ENCODE data around the gene NACC2. TPM values are rescaled to one million over a fixed set of nuclear protein-coding genes. Genes with fewer than 3 reads are reported as not detected.

Gene NACC2
- polyA plus RNA-seq, 1 donor (not counting 4 experiments of a cell fraction or from before 2014, with no cell fraction given) = 4.6 TPM

GRCh38 chr9:136058801-136059302 is 36.2 kb downstream of the NACC2 start:
- dilution Hi-C loops (cut with MboI; ENCODE audit: extremely low pct_ligation_motif_present, low sequenced_read_pairs) = no loop called here
- no peak overlapping the region for H3K9ac ChIP-seq (ENCODE audit: control insufficient read depth, extremely low read depth, insufficient read depth, low read length)
- no peak for FAIRE-seq
- no peak overlapping the region for H3K4me3 ChIP-seq (ENCODE audit: control insufficient read depth in 2 of 3, extremely low read depth in 1 of 3, insufficient read depth in 2 of 3, low read depth in 1 of 3, low read length in 3 of 3)
- no peak for DNase-seq (ENCODE audit: low read depth, low spot score)
- H3K27me3 ChIP-seq (ENCODE audit: control insufficient read depth, extremely low read depth, insufficient read depth, low read length) = no peaks in the 10 kb centered on the region
- no peaks in the 10 kb centered on the region for H3K9me1 ChIP-seq (ENCODE audit: control insufficient read depth, extremely low read depth, insufficient read depth, low read length)
- H3K4me2 ChIP-seq (ENCODE audit: control insufficient read depth, extremely low read depth, insufficient read depth, low read depth, low read length) = no peak overlapping the region
- H3K79me2 ChIP-seq (ENCODE audit: control insufficient read depth, insufficient read depth, low read length) = peaks cover 61% of the 10 kb centered on the region
- H2AFZ ChIP-seq (ENCODE audit: control insufficient read depth, low read length) = no peak overlapping the region
- peaks cover 21% of the 10 kb centered on the region for H4K20me1 ChIP-seq (ENCODE audit: control insufficient read depth, extremely low read depth, insufficient read depth, low read length)
- H3K9me3 ChIP-seq (ENCODE audit: control insufficient read depth, low read depth, low read length) = no peaks in the 10 kb centered on the region
- TF ChIP-seq EZH2 (IDR thresholded peaks at IDR 0.05; ENCODE audit: low read length) = no peak
- TF ChIP-seq, protein P1, sequence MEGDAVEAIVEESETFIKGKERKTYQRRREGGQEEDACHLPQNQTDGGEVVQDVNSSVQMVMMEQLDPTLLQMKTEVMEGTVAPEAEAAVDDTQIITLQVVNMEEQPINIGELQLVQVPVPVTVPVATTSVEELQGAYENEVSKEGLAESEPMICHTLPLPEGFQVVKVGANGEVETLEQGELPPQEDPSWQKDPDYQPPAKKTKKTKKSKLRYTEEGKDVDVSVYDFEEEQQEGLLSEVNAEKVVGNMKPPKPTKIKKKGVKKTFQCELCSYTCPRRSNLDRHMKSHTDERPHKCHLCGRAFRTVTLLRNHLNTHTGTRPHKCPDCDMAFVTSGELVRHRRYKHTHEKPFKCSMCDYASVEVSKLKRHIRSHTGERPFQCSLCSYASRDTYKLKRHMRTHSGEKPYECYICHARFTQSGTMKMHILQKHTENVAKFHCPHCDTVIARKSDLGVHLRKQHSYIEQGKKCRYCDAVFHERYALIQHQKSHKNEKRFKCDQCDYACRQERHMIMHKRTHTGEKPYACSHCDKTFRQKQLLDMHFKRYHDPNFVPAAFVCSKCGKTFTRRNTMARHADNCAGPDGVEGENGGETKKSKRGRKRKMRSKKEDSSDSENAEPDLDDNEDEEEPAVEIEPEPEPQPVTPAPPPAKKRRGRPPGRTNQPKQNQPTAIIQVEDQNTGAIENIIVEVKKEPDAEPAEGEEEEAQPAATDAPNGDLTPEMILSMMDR (optimal IDR thresholded peaks at IDR 0.05 in 1 of 3, IDR thresholded peaks at IDR 0.05 in 1 of 3, conservative IDR thresholded peaks at IDR 0.05 in 1 of 3; ENCODE audit: extremely low read depth in 1 of 3, insufficient read depth in 2 of 3, low read length in 3 of 3) = no peak
- H3K27ac ChIP-seq (ENCODE audit: control insufficient read depth, insufficient read depth, low read length) = no peak overlapping the region
- peaks cover 4% of the 10 kb centered on the region for H3K4me1 ChIP-seq (ENCODE audit: control insufficient read depth, extremely low read depth, insufficient read depth, low read length)
- peaks cover 5 to 6% of the 10 kb centered on the region in 2 experiments for H3K36me3 ChIP-seq (ENCODE audit: control insufficient read depth in 2 of 2, extremely low read depth in 1 of 2, insufficient read depth in 2 of 2, low read length in 2 of 2)

DNA sequence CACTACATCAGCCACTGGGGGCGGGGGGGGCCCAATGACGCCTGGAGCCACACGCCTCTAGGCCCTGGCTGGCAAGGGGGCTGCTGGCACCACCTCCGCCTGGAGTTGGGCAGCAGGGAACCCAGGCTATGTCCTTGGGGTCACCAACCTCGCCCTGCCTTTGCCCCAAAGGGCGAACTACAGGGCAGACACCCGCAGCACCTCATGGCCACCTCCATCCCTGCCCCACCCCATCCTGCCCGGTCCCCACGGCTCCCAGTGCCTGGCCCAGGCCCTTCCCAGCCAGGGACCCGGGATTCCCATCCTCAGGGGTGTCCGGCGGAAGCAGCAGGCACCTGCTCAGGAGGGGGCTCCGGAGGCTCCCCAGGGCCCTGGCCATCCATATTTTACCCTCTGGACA is 37.0 kb downstream of the NACC2 start:
- Histone ChIP-seq H3K27ac (ENCODE audit: control insufficient read depth, insufficient read depth, low read length) (no peak overlapping the region), H3K4me1 (ENCODE audit: control insufficient read depth, extremely low read depth, insufficient read depth, low read length) (peaks cover 12% of the 10 kb centered on the region)

More for the DNA sequence above, 37.0 kb downstream of the NACC2 start:
- Histone ChIP-seq H3K9me1 (ENCODE audit: control insufficient read depth, extremely low read depth, insufficient read depth, low read length) (no peaks in the 10 kb centered on the region), H3K4me3 (ENCODE audit: control insufficient read depth in 2 of 3, extremely low read depth in 1 of 3, insufficient read depth in 2 of 3, low read depth in 1 of 3, low read length in 3 of 3) (no peak overlapping the region), H3K27me3 (ENCODE audit: control insufficient read depth, extremely low read depth, insufficient read depth, low read length) (no peaks in the 10 kb centered on the region), H2AFZ (ENCODE audit: control insufficient read depth, low read length) (no peak overlapping the region), H3K9me3 (ENCODE audit: control insufficient read depth, low read depth, low read length) (no peaks in the 10 kb centered on the region), H3K79me2 (ENCODE audit: control insufficient read depth, insufficient read depth, low read length) (peaks cover 65% of the 10 kb centered on the region), H3K36me3 (ENCODE audit: control insufficient read depth in 2 of 2, extremely low read depth in 1 of 2, insufficient read depth in 2 of 2, low read length in 2 of 2) (peaks cover 5% of the 10 kb centered on the region in 2 experiments), H4K20me1 (ENCODE audit: control insufficient read depth, extremely low read depth, insufficient read depth, low read length) (peaks cover 24% of the 10 kb centered on the region), H3K4me2 (ENCODE audit: control insufficient read depth, extremely low read depth, insufficient read depth, low read depth, low read length) (no peak overlapping the region), H3K9ac (ENCODE audit: control insufficient read depth, extremely low read depth, insufficient read depth, low read length) (no peak overlapping the region)
- TF ChIP-seq, protein P1 (optimal IDR thresholded peaks at IDR 0.05 in 1 of 3, IDR thresholded peaks at IDR 0.05 in 1 of 3, conservative IDR thresholded peaks at IDR 0.05 in 1 of 3; ENCODE audit: extremely low read depth in 1 of 3, insufficient read depth in 2 of 3, low read length in 3 of 3) = no peak
- TF ChIP-seq EZH2 (IDR thresholded peaks at IDR 0.05; ENCODE audit: low read length) = no peak
- DNase-seq (ENCODE audit: low read depth, low spot score) (no peak), FAIRE-seq (no peak)
- dilution Hi-C loops (cut with MboI; ENCODE audit: extremely low pct_ligation_motif_present, low sequenced_read_pairs) = no loop called here
